NT2/D1 (cell line): ENCODE data around the gene PDE11A.

Source experiments
- SUZ12 ChIP-seq: IDR thresholded peaks from 2 replicates; pipeline ENCODE4 v1.6.1; 2011; ENCODE audit not compliant: insufficient read length, insufficient read depth; ENCODE audit errors: extremely low read depth
- YY1 ChIP-seq: IDR thresholded peaks from 2 replicates; pipeline ENCODE4 v1.6.1; 2011; ENCODE audit not compliant: insufficient read length, insufficient read depth
- ZNF274 ChIP-seq: IDR thresholded peaks from 2 replicates; pipeline ENCODE4 v1.6.1; 2011; ENCODE audit warnings: mild to moderate bottlenecking, low read depth, low read length

DNA sequence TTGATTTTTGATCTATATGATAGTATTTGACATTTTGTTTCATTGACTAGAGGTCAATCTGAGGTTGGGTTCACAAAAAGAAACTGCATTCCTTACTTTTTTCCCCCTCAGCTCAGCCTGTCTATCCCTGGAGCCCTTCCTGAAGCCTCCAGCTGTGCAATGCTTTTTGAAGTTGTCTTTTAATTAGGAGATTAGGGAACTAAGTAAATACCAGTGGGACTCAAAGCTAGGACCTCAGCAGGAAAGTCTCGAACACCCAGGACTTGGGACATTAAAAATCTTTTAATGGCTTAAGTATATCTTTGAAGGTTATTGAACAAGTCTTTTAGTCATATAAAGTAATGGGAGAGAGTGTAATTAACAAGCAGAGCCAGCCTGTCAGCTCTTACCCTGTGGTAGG, 220.2 kb downstream of the PDE11A start:
- TF ChIP-seq ZNF274 (no peak), SUZ12 (no peak), YY1 (no peak)
